ENCODE results near the gene TLDC2. TPM values are rescaled to one million over a fixed set of nuclear protein-coding genes. Genes with fewer than 3 reads are reported as not detected.
"Not testable (repeated sequence)": the region's sequence is repeated elsewhere in the genome, so short reads cannot be mapped to it uniquely, and the experiment has no call there.

The TLDC2 gene
- total RNA-seq, 1 experiment from 2014 or later: not detected

- peak; percentile 88 for DNase-seq (ENCODE audit: low read depth)
Measured at GRCh38 chr20:36866681-36867495, 9.1 kb upstream of the TLDC2 start.

GRCh38 chr20:36871640-36872570 is 4.0 kb upstream of the TLDC2 start:
- no peak for DNase-seq (ENCODE audit: low read depth)

GRCh38 chr20:36872852-36873251 is 3.1 kb upstream of the TLDC2 start:
- DNase-seq (ENCODE audit: low read depth): peak; percentile 78

DNA sequence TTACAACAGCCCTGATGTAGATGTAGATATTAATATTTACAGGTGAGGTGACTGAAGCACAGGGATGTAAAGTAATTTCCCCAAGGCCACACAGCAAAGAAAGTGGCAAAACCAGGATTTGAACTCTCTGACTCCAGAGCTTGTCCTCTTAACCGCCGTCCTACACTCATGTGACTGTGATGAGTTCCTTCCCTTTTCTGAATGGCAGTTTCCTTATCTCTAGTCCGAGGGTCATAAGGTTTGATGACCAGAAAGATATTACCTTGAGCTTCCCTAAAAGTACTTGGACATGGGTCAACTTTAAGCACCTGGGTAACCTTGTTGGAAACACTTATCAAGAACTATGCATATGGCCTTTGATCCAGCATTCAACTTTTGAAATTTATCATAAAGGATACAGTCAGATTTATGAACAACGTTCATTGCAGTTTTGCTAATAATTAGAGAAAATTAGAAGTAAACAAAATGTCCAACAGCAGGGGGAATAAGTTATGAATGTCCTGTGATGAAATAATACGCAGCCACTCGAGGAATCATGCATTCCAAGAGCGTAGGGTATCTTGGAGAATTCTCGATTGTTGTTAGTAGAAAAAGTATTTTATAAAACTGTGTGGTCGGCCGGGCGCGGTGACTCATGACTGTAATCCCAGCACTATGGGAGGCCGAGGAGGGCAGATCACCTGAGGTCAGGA is 2.3 kb upstream of the TLDC2 start:
- peak; percentile 84 for DNase-seq (ENCODE audit: low read depth)

DNA sequence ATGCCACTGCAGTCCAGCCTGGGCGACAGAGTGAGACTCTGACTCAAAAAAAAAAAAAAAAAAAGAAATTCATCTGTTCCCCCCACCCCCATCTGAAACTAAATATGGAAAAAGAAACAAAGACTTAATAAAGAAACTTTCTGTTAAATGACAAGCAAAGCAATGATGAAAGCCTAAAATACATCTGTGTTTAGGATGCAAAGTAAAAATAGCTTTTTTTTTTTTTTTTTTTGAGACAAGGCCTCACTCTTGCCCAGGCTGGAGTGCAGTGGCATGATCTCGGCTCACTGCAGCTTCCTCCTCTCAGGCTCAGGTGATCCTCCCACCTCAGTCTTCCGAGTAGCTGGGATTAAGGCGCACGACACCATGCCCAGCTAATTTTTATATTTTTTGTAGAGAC is 845 bp upstream of the TLDC2 start:
- DNase-seq (ENCODE audit: low read depth): not testable (repeated sequence)

DNA sequence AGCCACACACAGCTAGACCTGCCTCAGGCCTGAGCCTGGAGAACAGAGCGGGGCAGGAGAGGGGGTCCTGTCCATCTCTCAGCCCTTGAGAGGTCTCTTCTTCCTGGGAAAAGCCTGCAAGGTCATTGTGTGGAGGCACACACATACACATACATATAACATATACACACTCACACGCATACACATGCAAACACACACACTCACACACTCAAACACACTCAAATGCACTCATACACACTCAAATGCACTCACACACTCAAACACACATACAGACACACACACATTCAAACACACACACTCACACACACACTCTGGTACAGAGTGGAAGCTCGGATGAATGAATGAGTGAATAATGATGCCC is 515 bp downstream of the TLDC2 start:
- DNase-seq (ENCODE audit: low read depth): no peak

- DNase-seq (ENCODE audit: low read depth): no peak
Measured at GRCh38 chr20:36878941-36879340, 3.0 kb downstream of the TLDC2 start.

DNA sequence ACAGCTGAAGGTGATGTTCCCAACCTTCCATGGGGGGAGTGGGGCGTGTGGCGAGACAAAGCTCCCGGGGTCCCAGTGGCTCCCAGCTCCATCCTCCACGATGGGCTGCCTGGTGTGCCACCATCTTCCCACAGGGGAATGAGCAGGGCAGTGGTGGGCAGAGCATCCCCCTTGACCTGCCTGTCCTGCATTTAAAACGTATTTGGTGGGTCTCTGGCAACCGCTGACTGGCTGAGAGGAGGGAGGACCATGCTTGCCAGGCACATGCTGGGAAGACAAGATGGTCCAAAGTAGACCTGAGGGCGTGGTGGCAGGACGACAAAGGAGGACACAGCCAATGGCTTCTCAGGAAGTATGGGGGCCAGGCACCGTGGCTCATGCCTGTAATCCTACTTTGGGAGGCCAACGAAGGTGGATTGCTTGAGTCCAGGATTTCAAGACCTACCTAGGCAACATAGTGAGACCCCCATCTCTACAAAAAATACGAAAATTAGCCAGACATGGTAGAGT is 4.9 kb downstream of the TLDC2 start:
- no peak for DNase-seq (ENCODE audit: low read depth)

DNA sequence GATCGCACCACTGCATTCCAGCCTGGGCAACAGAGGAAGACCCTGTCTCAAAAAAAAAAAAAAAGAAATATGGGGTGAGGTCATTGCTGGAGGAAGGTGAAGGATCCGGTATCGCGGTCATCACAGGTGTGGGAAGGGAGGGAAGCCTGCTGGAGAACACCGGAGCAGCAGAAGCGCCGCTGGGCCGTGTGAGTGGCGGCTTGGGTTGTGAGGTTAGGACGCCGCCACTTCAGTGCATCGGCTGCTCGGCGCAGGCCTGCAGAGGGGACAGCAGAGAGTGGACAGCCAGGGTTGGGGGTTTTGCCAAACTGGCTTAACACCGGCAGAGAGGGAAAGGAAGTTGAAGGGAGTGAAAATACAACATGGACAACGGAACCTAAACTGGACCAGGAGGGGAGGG is 5.4 kb downstream of the TLDC2 start:
- no peak for DNase-seq (ENCODE audit: low read depth)

DNA sequence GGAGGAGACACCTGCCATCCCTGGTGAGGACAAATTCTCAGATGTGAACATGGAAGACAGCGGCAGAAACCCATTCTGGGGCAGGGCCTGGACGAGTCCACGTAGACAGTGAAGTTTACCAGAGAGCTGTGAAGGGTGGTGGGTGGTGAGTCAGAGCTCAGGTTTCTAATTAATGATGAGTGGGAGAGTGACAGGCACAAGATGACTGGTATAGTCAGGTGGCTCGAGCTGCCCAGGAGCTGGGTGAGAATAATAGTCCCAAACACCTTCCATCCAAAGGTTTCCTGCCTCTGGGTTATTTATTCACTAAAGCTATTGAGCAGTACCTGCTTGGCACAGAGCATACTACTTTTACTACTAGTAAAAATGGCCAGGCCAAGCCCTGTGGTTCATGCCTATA is 6.0 kb downstream of the TLDC2 start:
- DNase-seq (ENCODE audit: low read depth): peak; percentile 69

DNA sequence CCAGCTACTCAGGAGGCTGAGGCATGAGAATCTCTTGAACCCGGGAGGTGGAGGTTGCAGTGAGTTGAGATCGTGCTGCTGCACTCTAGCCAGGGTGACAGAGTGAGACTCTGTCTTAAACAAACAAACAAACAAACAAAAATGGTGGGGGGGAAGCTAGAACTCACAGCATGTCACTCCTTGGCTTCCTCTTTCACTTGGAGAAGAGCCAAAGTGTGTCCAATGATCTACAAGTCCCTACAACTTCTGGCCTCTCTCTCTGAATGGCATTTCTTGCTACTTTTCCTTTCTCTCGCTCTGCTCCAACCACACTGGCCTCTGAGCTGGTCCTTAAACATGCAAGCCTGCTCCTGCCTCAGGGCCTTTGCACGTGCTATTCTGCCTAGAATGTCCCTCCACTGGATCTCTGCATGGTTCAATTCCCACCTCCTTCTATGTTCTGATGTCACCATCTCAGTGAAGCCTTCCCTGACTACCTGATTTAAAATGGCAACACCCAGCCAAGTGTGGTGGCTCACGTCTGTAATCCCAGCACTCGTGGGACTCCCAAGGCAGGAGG is 8.1 kb downstream of the TLDC2 start:
- DNase-seq (ENCODE audit: low read depth): no peak

GRCh38 chr20:36885356-36885755 is 9.4 kb downstream of the TLDC2 start:
- DNase-seq (ENCODE audit: low read depth): peak; percentile 57

- DNase-seq (ENCODE audit: low read depth): peak; percentile 89
Measured at GRCh38 chr20:36886859-36887751, 11.2 kb downstream of the TLDC2 start.

DNA sequence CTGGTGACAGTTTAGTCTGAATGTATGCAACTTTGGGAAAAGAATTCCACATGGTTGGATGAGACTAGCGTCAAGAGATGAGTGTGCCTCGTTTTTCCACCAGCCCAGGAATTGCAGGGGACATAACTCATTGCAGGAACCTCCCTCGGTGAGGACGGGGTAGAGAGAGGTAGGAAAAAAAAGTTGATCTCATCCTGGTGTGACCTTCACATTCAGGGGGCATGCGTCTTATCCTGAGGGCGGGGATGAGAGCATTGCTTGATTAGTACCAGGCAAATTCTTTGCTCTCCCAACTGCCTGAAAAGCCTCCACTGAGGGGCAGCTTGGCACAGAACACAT is 11.8 kb downstream of the TLDC2 start:
- DNase-seq (ENCODE audit: low read depth): peak; percentile 51

DNA sequence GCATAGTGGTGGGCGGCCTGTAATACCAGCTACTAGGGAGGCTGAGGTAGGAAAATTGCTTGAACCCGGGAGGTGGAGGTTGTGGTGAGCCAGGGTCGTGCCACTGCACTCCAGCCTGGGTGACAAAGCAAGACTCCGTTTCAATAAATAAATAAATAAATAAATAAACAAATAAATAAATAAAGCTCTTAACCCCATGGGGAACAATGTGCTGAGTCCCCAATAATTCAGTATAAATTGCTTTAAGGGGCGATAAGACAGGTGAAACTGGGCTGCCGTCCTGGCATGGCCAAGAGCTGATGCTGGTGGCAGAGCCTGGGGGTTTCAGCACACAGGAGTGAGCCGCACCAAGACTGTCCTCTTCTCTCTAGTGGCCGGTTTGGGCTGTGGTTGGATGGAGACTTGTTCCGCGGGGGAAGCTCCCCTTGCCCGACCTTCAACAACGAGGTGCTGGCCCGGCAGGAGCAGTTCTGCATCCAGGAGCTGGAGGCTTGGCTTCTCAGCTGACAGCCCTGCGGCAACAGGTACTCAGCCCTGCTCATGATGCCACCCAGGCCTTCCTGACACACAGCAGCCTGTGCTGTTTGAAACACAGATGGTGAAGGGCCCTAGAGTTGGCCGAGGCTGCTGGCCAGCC is 13.1 kb downstream of the TLDC2 start:
- peak; percentile 15 for DNase-seq (ENCODE audit: low read depth)

- no peak for DNase-seq (ENCODE audit: low read depth)
Measured at GRCh38 chr20:36890586-36890985, 14.6 kb downstream of the TLDC2 start.

GRCh38 chr20:36891211-36891610 is 15.3 kb downstream of the TLDC2 start:
- DNase-seq (ENCODE audit: low read depth): no peak

- DNase-seq (ENCODE audit: low read depth): no peak
Measured at GRCh38 chr20:36893801-36894200, 17.9 kb downstream of the TLDC2 start.

DNA sequence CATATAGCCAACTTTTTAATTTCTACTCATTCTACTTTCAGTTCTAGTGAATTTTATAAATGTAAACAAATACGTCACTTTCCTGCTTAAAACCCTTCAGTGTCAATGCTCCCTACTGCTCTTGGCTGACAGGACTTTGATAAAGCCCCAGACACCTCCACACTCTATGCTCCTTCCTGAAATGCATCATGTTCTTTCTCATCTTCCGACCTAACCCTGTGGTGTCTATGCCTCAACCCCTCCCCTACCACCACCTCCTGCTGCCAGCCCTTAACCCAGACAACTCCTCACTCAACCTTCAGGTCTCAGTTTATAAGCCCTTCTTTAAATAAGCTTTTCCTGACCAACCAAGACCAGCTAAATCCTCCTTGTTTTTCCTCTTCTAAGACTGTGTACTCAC is 19.1 kb downstream of the TLDC2 start:
- no peak for DNase-seq (ENCODE audit: low read depth)

DNA sequence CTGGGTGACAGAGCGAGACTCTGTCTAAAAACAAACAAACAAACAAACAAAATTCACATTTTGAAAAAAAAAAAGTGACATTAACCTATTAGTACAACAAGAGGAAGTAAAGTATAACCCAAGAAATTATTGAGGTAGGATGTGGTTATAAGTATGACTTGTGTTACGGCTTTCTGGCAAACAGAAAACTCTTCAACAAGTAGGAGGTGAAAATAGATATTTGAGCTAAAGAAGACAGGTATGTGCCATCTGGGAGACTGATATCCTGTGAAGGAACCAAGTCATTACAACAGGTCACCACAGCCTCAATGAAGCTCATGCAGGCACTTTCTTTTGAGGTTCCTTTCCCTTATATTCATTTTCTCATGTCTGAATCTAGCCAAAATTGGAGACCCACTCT is 28.8 kb downstream of the TLDC2 start:
- DNase-seq (ENCODE audit: low read depth): no peak

All from M059J (cell line).